ENCODE results near the gene TPGS2.

TPGS2 gene

DNA sequence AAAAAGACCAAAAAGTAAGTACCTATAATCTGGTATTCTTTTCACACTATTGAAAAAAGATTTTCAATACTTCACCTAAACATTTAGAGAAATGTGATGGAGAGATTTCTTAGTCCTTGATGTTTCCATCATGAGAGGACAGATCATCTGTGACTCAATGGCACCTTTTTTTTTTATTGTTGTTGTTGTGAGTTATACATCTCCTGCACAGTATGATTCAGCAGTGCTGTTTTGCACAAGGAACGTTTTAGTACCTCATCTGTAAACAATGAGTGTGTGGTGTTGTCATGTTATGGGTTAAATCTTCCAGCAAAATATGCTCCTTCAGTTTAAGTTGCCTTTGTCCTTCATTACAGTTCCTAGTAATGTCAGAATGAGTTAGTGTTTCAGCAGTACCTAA, 2.3 kb upstream of the TPGS2 start:
- H2AFZ ChIP-seq (ENCODE audit: low read length) = no peak overlapping the region
- H2BK120ac ChIP-seq (ENCODE audit: low read depth, low read length) = no peak overlapping the region
- H3K4me1 ChIP-seq (ENCODE audit: control insufficient read depth in 2 of 2, insufficient read depth in 1 of 2, low read depth in 1 of 2, low read length in 2 of 2) = peaks cover 0 to 2% of the 10 kb centered on the region in 2 donors
- peaks cover 0 to 4% of the 10 kb centered on the region in 2 donors for H3K9me3 ChIP-seq (replicated peaks in 1 of 2; ENCODE audit: control insufficient read depth in 2 of 2, insufficient read depth in 1 of 2, low read depth in 1 of 2, low read length in 2 of 2)
- H3K14ac ChIP-seq (ENCODE audit: low read length) = no peak overlapping the region
- no peak overlapping the region for H3K27ac ChIP-seq (replicated peaks; ENCODE audit: low read length)
- peaks cover 5% of the 10 kb centered on the region for H3K79me1 ChIP-seq (ENCODE audit: low read depth, low read length)
- no peak overlapping the region for H3K4me2 ChIP-seq (ENCODE audit: insufficient read depth, low read length, poor library complexity, severe bottlenecking)
- H2BK15ac ChIP-seq (ENCODE audit: low read length) = no peak overlapping the region
- peaks cover 0 to 18% of the 10 kb centered on the region in 2 donors for H3K36me3 ChIP-seq (replicated peaks in 1 of 2; ENCODE audit: control insufficient read depth in 2 of 2, insufficient read depth in 2 of 2, low read length in 2 of 2)
- no CpG with 5 or more reads among the region's 1 CpG for WGBS, 2 donors (ENCODE audit: extremely low coverage in 2 of 2, insufficient read length in 2 of 2, insufficient replicate concordance in 1 of 2)
- H3K9ac ChIP-seq (ENCODE audit: low read depth, low read length, poor library complexity) = no peak overlapping the region
- no peak overlapping the region for H3K4me3 ChIP-seq (ENCODE audit: low read length in 2 of 2)
- H3K18ac ChIP-seq (ENCODE audit: low read length) = no peak overlapping the region
- no peak overlapping the region for H2BK12ac ChIP-seq (ENCODE audit: low read length)
- H4K91ac ChIP-seq (ENCODE audit: low read depth, low read length, poor library complexity) = no peak overlapping the region
- no peak overlapping the region for H3K4ac ChIP-seq (ENCODE audit: low read length)
- H2BK5ac ChIP-seq (ENCODE audit: low read length) = no peak overlapping the region
- DNase-seq (ENCODE audit: low spot score) = no peak
- H3K23ac ChIP-seq (ENCODE audit: low read depth, low read length, poor library complexity) = no peak overlapping the region
- H4K8ac ChIP-seq (ENCODE audit: low read depth, low read length) = no peak overlapping the region
- no peak overlapping the region for H2AK5ac ChIP-seq (ENCODE audit: low read depth, low read length)
- no peaks in the 10 kb centered on the region for H3K27me3 ChIP-seq (ENCODE audit: control insufficient read depth in 3 of 3, insufficient read depth in 3 of 3, low read depth in 1 of 3, low read length in 3 of 3)

DNA sequence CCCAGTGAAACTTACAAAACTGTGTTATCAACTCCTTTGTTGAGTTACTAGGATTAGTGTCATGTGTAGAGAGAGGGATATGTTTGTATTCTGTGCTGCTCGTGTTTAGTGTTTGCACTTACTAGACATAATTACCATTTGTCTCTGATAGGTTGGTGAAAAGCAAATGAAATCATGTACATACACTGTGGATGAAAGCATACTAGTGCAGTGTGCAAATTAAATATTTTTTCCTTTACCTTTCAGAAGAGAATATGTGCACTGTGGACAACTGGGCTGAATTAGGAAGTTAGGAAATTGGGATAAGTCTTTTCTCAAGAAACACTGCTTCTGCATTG, 1.3 kb upstream of the TPGS2 start:
- Histone ChIP-seq H2AK5ac (ENCODE audit: low read depth, low read length) (no peak overlapping the region), H3K27me3 (ENCODE audit: control insufficient read depth in 3 of 3, insufficient read depth in 3 of 3, low read depth in 1 of 3, low read length in 3 of 3) (no peaks in the 10 kb centered on the region), H3K18ac (ENCODE audit: low read length) (no peak overlapping the region), H3K36me3 (replicated peaks in 1 of 2; ENCODE audit: control insufficient read depth in 2 of 2, insufficient read depth in 2 of 2, low read length in 2 of 2) (peaks cover 1 to 15% of the 10 kb centered on the region in 2 donors), H3K79me1 (ENCODE audit: low read depth, low read length) (peaks cover 5% of the 10 kb centered on the region), H4K8ac (ENCODE audit: low read depth, low read length) (no peak overlapping the region), H3K4me2 (ENCODE audit: insufficient read depth, low read length, poor library complexity, severe bottlenecking) (peak overlapping the region; percentile 70), H2BK12ac (ENCODE audit: low read length) (no peak overlapping the region), H3K4me3 (ENCODE audit: low read length in 2 of 2) (peak overlapping the region in 1 of 2 donors; percentile 93), H2BK5ac (ENCODE audit: low read length) (no peak overlapping the region), H3K9me3 (replicated peaks in 1 of 2; ENCODE audit: control insufficient read depth in 2 of 2, insufficient read depth in 1 of 2, low read depth in 1 of 2, low read length in 2 of 2) (peaks cover 0 to 6% of the 10 kb centered on the region in 2 donors), H2BK120ac (ENCODE audit: low read depth, low read length) (no peak overlapping the region), H2AFZ (ENCODE audit: low read length) (peak overlapping the region; percentile 97), H3K4me1 (ENCODE audit: control insufficient read depth in 2 of 2, insufficient read depth in 1 of 2, low read depth in 1 of 2, low read length in 2 of 2) (peaks cover 0 to 2% of the 10 kb centered on the region in 2 donors), H3K27ac (replicated peaks; ENCODE audit: low read length) (no peak overlapping the region), H4K91ac (ENCODE audit: low read depth, low read length, poor library complexity) (no peak overlapping the region), H2BK15ac (ENCODE audit: low read length) (no peak overlapping the region), H3K14ac (ENCODE audit: low read length) (no peak overlapping the region), H3K4ac (ENCODE audit: low read length) (no peak overlapping the region), H3K9ac (ENCODE audit: low read depth, low read length, poor library complexity) (no peak overlapping the region), H3K23ac (ENCODE audit: low read depth, low read length, poor library complexity) (no peak overlapping the region)
- no CpG with 5 or more reads among the region's 1 CpG for WGBS, 2 donors (ENCODE audit: extremely low coverage in 2 of 2, insufficient read length in 2 of 2, insufficient replicate concordance in 1 of 2)
- no peak for DNase-seq (ENCODE audit: low spot score)

DNA sequence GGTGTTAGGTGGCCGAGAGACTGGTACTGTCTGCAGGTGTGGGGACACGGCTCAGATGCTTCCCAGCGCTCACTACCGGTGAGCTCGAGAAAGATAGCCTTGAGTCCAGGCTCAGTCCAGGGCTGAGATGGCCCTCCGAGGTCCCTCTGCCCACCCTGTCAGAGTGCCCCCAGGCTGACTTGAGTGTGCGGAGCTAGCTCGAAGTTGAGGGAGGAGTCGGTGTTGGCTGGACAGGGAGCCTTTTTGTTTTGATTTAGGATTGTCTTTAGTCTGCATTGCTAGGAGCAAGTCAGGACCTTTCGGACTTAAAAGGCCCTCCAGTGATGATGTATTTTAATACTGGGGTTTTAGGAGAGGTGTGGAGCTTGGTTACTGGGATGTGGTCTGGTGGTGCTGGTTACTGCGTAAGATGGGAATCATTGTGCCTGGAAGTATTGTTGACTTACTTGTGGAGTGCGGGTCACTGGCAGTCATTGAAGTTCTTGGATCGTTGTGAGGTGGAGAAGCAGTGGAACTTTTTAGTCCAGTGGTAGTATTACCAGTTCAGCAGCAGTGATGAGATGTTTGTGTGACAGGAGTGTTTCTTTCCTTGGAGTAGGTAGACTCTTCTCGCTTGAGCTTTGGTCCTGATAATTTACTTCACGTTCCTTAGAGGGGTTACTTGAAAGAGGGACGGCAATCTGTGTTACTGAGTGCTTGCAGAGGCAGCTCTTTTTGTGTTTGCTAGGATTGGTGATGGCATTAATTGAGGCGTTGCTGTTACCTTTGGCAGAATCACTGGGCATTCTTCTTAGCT, 758 bp upstream of the TPGS2 start:
- peaks cover 5% of the 10 kb centered on the region for H3K79me1 ChIP-seq (ENCODE audit: low read depth, low read length)
- no peak overlapping the region for H2BK120ac ChIP-seq (ENCODE audit: low read depth, low read length)
- no peak overlapping the region for H2BK12ac ChIP-seq (ENCODE audit: low read length)
- peak overlapping the region; percentile 32 for H3K27ac ChIP-seq (replicated peaks; ENCODE audit: low read length)
- H4K91ac ChIP-seq (ENCODE audit: low read depth, low read length, poor library complexity) = no peak overlapping the region
- H3K4ac ChIP-seq (ENCODE audit: low read length) = no peak overlapping the region
- peaks cover 1 to 18% of the 10 kb centered on the region in 2 donors for H3K36me3 ChIP-seq (replicated peaks in 1 of 2; ENCODE audit: control insufficient read depth in 2 of 2, insufficient read depth in 2 of 2, low read length in 2 of 2)
- no CpG with 5 or more reads among the region's 17 CpGs for WGBS, 2 donors (ENCODE audit: extremely low coverage in 2 of 2, insufficient read length in 2 of 2, insufficient replicate concordance in 1 of 2)
- peak overlapping the region; percentile 92 for H3K9ac ChIP-seq (ENCODE audit: low read depth, low read length, poor library complexity)
- H3K4me1 ChIP-seq (ENCODE audit: control insufficient read depth in 2 of 2, insufficient read depth in 1 of 2, low read depth in 1 of 2, low read length in 2 of 2) = peaks cover 0 to 2% of the 10 kb centered on the region in 2 donors
- H2AFZ ChIP-seq (ENCODE audit: low read length) = peak overlapping the region; percentile 97
- H2BK15ac ChIP-seq (ENCODE audit: low read length) = no peak overlapping the region
- peak overlapping the region; percentile 84 for H3K18ac ChIP-seq (ENCODE audit: low read length)
- DNase-seq (ENCODE audit: low spot score) = no peak
- peak overlapping the region; percentile 92 to 93 for H3K4me3 ChIP-seq (ENCODE audit: low read length in 2 of 2)
- H2BK5ac ChIP-seq (ENCODE audit: low read length) = no peak overlapping the region
- no peak overlapping the region for H2AK5ac ChIP-seq (ENCODE audit: low read depth, low read length)
- H3K14ac ChIP-seq (ENCODE audit: low read length) = no peak overlapping the region
- no peaks in the 10 kb centered on the region for H3K27me3 ChIP-seq (ENCODE audit: control insufficient read depth in 3 of 3, insufficient read depth in 3 of 3, low read depth in 1 of 3, low read length in 3 of 3)
- peaks cover 0 to 9% of the 10 kb centered on the region in 2 donors for H3K9me3 ChIP-seq (replicated peaks in 1 of 2; ENCODE audit: control insufficient read depth in 2 of 2, insufficient read depth in 1 of 2, low read depth in 1 of 2, low read length in 2 of 2)
- H3K4me2 ChIP-seq (ENCODE audit: insufficient read depth, low read length, poor library complexity, severe bottlenecking) = peak overlapping the region; percentile 70
- H3K23ac ChIP-seq (ENCODE audit: low read depth, low read length, poor library complexity) = peak overlapping the region; percentile 83
- H4K8ac ChIP-seq (ENCODE audit: low read depth, low read length) = no peak overlapping the region

DNA sequence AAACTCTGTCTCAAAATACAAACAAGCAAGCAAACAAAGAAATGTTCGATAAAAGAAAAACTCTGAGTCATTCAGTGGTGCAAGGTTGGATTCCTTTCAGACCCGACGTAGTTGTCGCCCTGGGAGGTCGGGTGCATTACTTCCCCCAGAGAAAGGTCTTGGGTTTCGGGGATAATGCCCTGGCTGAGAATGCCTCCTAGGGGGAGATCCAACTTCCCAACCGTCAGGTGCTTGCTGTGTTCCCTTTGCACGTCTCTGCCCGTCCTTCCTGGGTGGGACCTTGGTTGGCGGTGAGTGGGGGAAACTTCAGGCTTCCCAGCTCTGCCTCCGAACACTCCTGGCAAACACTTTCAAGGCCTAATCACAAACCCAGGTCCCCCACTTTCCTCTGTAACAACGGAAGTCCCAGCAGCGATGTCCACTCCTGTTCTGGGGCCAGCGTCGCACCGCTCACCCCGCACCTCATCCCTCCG, 609 bp downstream of the TPGS2 start:
- H3K36me3 ChIP-seq (replicated peaks in 1 of 2; ENCODE audit: control insufficient read depth in 2 of 2, insufficient read depth in 2 of 2, low read length in 2 of 2) = peaks cover 1 to 29% of the 10 kb centered on the region in 2 donors
- H3K4ac ChIP-seq (ENCODE audit: low read length) = no peak overlapping the region
- H2BK12ac ChIP-seq (ENCODE audit: low read length) = no peak overlapping the region
- H4K91ac ChIP-seq (ENCODE audit: low read depth, low read length, poor library complexity) = peak overlapping the region; percentile 81
- H2BK120ac ChIP-seq (ENCODE audit: low read depth, low read length) = no peak overlapping the region
- H2BK15ac ChIP-seq (ENCODE audit: low read length) = peak overlapping the region; percentile 82
- H3K14ac ChIP-seq (ENCODE audit: low read length) = peak overlapping the region; percentile 98
- H3K9ac ChIP-seq (ENCODE audit: low read depth, low read length, poor library complexity) = peak overlapping the region; percentile 100
- peak; percentile 48 for DNase-seq (ENCODE audit: low spot score)
- peak overlapping the region; percentile 99 for H3K23ac ChIP-seq (ENCODE audit: low read depth, low read length, poor library complexity)
- H3K4me1 ChIP-seq (ENCODE audit: control insufficient read depth in 2 of 2, insufficient read depth in 1 of 2, low read depth in 1 of 2, low read length in 2 of 2) = peaks cover 0 to 2% of the 10 kb centered on the region in 2 donors
- H2AFZ ChIP-seq (ENCODE audit: low read length) = peak overlapping the region; percentile 97
- peaks cover 0 to 9% of the 10 kb centered on the region in 2 donors for H3K9me3 ChIP-seq (replicated peaks in 1 of 2; ENCODE audit: control insufficient read depth in 2 of 2, insufficient read depth in 1 of 2, low read depth in 1 of 2, low read length in 2 of 2)
- H3K4me3 ChIP-seq (ENCODE audit: low read length in 2 of 2) = peak overlapping the region; percentile 92 to 93
- peak overlapping the region; percentile 33 for H2AK5ac ChIP-seq (ENCODE audit: low read depth, low read length)
- peaks cover 5% of the 10 kb centered on the region for H3K79me1 ChIP-seq (ENCODE audit: low read depth, low read length)
- H2BK5ac ChIP-seq (ENCODE audit: low read length) = peak overlapping the region; percentile 77
- peak overlapping the region; percentile 73 for H3K27ac ChIP-seq (replicated peaks; ENCODE audit: low read length)
- no peak overlapping the region for H4K8ac ChIP-seq (ENCODE audit: low read depth, low read length)
- peak overlapping the region; percentile 56 for H3K4me2 ChIP-seq (ENCODE audit: insufficient read depth, low read length, poor library complexity, severe bottlenecking)
- no peaks in the 10 kb centered on the region for H3K27me3 ChIP-seq (ENCODE audit: control insufficient read depth in 3 of 3, insufficient read depth in 3 of 3, low read depth in 1 of 3, low read length in 3 of 3)
- peak overlapping the region; percentile 100 for H3K18ac ChIP-seq (ENCODE audit: low read length)
- no CpG with 5 or more reads among the region's 18 CpGs for WGBS, 2 donors (ENCODE audit: extremely low coverage in 2 of 2, insufficient read length in 2 of 2, insufficient replicate concordance in 1 of 2)

All from neuronal stem cell (in vitro differentiated cells).